ENCODE measurements around the gene ARGLU1.

DNA sequence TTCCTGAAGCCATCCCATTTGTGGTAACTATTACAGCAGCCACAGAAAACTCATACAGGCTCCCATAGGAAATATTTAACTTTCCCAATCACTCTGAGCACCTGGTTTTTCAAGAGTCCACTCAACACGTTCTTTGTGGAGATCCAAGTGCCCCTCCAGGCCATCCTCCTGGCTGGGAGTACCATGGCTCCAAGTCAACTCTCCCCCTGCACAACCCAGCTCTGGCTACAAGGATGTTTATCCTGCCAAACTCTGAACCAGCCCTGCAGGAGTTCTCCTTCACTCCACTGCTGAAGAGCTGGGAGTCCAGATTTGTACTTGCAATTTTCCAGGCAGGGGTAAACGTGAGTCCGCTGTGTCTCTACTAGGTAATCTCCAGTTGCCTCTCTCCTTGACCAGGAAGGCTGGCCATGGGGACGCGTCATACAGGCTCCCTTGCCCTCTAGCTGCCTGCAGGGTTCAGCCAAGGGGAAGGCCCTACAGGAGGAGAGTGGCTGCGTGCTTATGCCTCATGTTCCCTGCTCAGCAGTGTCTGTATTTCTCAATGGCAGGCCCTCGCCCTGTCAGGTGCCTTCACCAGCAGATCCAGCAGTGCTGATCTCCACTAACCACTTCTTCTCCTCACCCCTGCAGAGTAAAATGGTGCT, 29.9 kb upstream of the ARGLU1 start:
- no peak for TF ChIP-seq POLR2A (IDR thresholded peaks at IDR 0.05)
- TF ChIP-seq, protein P1, sequence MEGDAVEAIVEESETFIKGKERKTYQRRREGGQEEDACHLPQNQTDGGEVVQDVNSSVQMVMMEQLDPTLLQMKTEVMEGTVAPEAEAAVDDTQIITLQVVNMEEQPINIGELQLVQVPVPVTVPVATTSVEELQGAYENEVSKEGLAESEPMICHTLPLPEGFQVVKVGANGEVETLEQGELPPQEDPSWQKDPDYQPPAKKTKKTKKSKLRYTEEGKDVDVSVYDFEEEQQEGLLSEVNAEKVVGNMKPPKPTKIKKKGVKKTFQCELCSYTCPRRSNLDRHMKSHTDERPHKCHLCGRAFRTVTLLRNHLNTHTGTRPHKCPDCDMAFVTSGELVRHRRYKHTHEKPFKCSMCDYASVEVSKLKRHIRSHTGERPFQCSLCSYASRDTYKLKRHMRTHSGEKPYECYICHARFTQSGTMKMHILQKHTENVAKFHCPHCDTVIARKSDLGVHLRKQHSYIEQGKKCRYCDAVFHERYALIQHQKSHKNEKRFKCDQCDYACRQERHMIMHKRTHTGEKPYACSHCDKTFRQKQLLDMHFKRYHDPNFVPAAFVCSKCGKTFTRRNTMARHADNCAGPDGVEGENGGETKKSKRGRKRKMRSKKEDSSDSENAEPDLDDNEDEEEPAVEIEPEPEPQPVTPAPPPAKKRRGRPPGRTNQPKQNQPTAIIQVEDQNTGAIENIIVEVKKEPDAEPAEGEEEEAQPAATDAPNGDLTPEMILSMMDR (IDR thresholded peaks at IDR 0.05 in 4 of 5, conservative IDR thresholded peaks at IDR 0.05 in 1 of 5): no peak

Measured in gastrocnemius medialis (tissue), 4 donors.